ENCODE measurements around the gene SLC38A6.

SLC38A6 gene

DNA sequence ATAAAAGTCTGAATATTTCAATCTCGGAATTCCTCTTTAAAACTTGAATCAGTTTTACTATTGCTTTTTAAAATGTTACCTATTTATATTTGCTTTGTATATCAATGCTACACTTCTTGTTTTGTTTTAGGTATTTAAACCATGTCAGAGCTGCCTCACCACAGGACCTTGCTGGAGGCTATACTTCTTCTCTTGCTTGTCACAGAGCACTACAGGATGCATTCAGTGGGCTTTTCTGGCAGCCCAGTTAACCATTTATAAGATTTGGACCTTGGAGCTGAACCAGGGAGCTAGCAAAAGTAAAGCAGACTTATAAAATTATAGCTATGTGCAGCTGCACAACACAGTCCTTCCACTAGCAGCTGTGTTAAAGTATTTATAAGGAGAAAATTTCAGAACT, 12.9 kb upstream of the SLC38A6 start:
- no peaks in the 10 kb centered on the region for H4K20me1 ChIP-seq (ENCODE audit: insufficient read depth, low read length)
- H3K27ac ChIP-seq (ENCODE audit: low read length), result no peak overlapping the region
- H3K9me3 ChIP-seq (ENCODE audit: insufficient read depth, low read length, severe bottlenecking), result no peaks in the 10 kb centered on the region
- no peaks in the 10 kb centered on the region; the same call in 1 of the 2 replicates for H3K36me3 ChIP-seq (ENCODE audit: insufficient read depth, low read length)
- H3K27me3 ChIP-seq (ENCODE audit: insufficient read depth, low read length, poor library complexity), result no peaks in the 10 kb centered on the region
- no peak overlapping the region for H3K4me3 ChIP-seq (ENCODE audit: low read depth in 1 of 2, low read length in 2 of 2)
- H2AFZ ChIP-seq (ENCODE audit: low read depth, low read length), result no peak overlapping the region
- ATAC-seq (ENCODE audit: insufficient read depth, low read depth) (no peak), DNase-seq (no peak)
- no peak for TF ChIP-seq EZH2 (IDR thresholded peaks at IDR 0.05; ENCODE audit: borderline replicate concordance, low read depth, low read length, severe bottlenecking)
- TF ChIP-seq, protein P1, sequence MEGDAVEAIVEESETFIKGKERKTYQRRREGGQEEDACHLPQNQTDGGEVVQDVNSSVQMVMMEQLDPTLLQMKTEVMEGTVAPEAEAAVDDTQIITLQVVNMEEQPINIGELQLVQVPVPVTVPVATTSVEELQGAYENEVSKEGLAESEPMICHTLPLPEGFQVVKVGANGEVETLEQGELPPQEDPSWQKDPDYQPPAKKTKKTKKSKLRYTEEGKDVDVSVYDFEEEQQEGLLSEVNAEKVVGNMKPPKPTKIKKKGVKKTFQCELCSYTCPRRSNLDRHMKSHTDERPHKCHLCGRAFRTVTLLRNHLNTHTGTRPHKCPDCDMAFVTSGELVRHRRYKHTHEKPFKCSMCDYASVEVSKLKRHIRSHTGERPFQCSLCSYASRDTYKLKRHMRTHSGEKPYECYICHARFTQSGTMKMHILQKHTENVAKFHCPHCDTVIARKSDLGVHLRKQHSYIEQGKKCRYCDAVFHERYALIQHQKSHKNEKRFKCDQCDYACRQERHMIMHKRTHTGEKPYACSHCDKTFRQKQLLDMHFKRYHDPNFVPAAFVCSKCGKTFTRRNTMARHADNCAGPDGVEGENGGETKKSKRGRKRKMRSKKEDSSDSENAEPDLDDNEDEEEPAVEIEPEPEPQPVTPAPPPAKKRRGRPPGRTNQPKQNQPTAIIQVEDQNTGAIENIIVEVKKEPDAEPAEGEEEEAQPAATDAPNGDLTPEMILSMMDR (IDR thresholded peaks at IDR 0.05; ENCODE audit: borderline replicate concordance, extremely low read depth, low read length, poor library complexity, severe bottlenecking), result no peak
- no peak overlapping the region for H3K9ac ChIP-seq (ENCODE audit: low read depth, low read length)
- no peaks in the 10 kb centered on the region for H3K79me2 ChIP-seq (ENCODE audit: insufficient read depth, low read length)
- H3K4me1 ChIP-seq (ENCODE audit: insufficient read depth, low read length), result no peaks in the 10 kb centered on the region
- no peak overlapping the region for H3K4me2 ChIP-seq (ENCODE audit: insufficient read depth, low read length)

DNA sequence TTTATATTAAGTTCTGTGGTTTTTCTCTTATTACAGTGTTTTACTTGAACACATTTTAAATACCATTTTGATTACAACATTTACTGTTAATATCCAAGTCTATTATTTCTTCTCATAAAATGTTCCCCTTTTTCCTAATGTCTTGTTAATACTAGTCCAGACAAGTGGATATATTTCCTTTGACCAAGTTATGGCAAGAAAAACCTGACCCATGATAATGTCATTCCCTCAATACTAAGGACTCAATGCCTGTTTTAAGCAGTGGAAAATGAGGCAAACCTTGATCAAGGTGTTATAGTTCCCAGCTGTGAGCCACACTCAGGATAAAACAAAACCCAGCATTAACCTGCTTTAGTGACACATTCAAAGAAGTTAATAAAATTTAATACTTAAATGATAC, 12.4 kb upstream of the SLC38A6 start:
- Histone ChIP-seq H3K4me3 (ENCODE audit: low read depth in 1 of 2, low read length in 2 of 2) (no peak overlapping the region), H3K36me3 (ENCODE audit: insufficient read depth, low read length) (no peaks in the 10 kb centered on the region; the same call in 1 of the 2 replicates), H3K27ac (ENCODE audit: low read length) (no peak overlapping the region), H3K4me2 (ENCODE audit: insufficient read depth, low read length) (no peak overlapping the region), H2AFZ (ENCODE audit: low read depth, low read length) (no peak overlapping the region), H3K79me2 (ENCODE audit: insufficient read depth, low read length) (no peaks in the 10 kb centered on the region), H3K9me3 (ENCODE audit: insufficient read depth, low read length, severe bottlenecking) (no peaks in the 10 kb centered on the region), H3K27me3 (ENCODE audit: insufficient read depth, low read length, poor library complexity) (no peaks in the 10 kb centered on the region), H3K4me1 (ENCODE audit: insufficient read depth, low read length) (no peaks in the 10 kb centered on the region), H4K20me1 (ENCODE audit: insufficient read depth, low read length) (no peaks in the 10 kb centered on the region), H3K9ac (ENCODE audit: low read depth, low read length) (no peak overlapping the region)
- DNase-seq, result no peak
- ATAC-seq (ENCODE audit: insufficient read depth, low read depth), result no peak
- TF ChIP-seq, protein P1 (IDR thresholded peaks at IDR 0.05; ENCODE audit: borderline replicate concordance, extremely low read depth, low read length, poor library complexity, severe bottlenecking), result no peak
- TF ChIP-seq EZH2 (IDR thresholded peaks at IDR 0.05; ENCODE audit: borderline replicate concordance, low read depth, low read length, severe bottlenecking), result no peak

DNA sequence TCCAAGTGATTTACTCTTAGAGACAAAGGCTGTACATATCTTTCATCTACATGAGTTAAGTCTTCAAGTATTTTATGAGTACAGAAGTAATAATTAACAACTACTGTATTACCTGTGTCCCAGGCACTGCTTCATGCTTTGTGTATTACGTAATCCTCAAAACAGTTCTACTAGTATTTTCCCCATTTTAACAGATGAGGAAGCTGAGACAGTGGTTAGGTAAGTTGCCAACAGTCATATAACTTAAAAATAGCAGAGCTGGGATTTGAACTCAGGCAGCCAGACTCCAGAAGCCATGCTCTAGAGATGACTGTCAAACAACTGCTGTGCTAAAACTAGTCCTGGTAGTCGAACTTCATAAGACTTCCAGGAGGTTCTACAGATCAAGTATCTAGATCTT, 10.9 kb upstream of the SLC38A6 start:
- no peak overlapping the region for H3K4me3 ChIP-seq (ENCODE audit: low read depth in 1 of 2, low read length in 2 of 2)
- H4K20me1 ChIP-seq (ENCODE audit: insufficient read depth, low read length), result no peaks in the 10 kb centered on the region
- H3K36me3 ChIP-seq (ENCODE audit: insufficient read depth, low read length), result peaks cover 3% of the 10 kb centered on the region; the same call in 1 of the 2 replicates
- no peak overlapping the region for H3K4me2 ChIP-seq (ENCODE audit: insufficient read depth, low read length)
- TF ChIP-seq EZH2 (IDR thresholded peaks at IDR 0.05; ENCODE audit: borderline replicate concordance, low read depth, low read length, severe bottlenecking), result no peak
- TF ChIP-seq, protein P1 (IDR thresholded peaks at IDR 0.05; ENCODE audit: borderline replicate concordance, extremely low read depth, low read length, poor library complexity, severe bottlenecking), result no peak
- H3K4me1 ChIP-seq (ENCODE audit: insufficient read depth, low read length), result no peaks in the 10 kb centered on the region
- no peak for DNase-seq
- H3K27ac ChIP-seq (ENCODE audit: low read length), result no peak overlapping the region
- H3K9me3 ChIP-seq (ENCODE audit: insufficient read depth, low read length, severe bottlenecking), result no peaks in the 10 kb centered on the region
- no peak for ATAC-seq (ENCODE audit: insufficient read depth, low read depth)
- no peaks in the 10 kb centered on the region for H3K79me2 ChIP-seq (ENCODE audit: insufficient read depth, low read length)
- no peaks in the 10 kb centered on the region for H3K27me3 ChIP-seq (ENCODE audit: insufficient read depth, low read length, poor library complexity)
- no peak overlapping the region for H2AFZ ChIP-seq (ENCODE audit: low read depth, low read length)
- no peak overlapping the region for H3K9ac ChIP-seq (ENCODE audit: low read depth, low read length)

DNA sequence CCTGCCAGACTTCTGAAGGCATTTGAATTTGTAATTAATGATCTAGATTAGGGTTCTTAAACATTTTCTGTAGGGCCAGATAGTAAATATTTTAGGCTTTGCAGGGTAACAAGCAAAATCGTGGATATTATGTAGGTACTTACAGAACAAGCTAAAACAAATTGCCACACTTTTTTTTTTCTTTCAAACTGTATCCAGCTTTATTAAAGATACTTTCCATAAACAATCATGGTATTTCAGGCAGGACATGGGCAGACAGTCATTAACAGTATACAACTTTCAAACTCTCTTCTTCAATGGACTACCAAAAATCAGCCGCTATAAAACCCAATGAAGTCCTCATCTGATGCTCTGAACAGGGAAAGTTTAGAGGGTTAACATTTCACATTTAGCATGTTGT, 9.8 kb upstream of the SLC38A6 start:
- H3K27ac ChIP-seq (ENCODE audit: low read length), result no peak overlapping the region
- DNase-seq, result no peak

More for the DNA sequence above, 9.8 kb upstream of the SLC38A6 start:
- no peak overlapping the region for H3K9ac ChIP-seq (ENCODE audit: low read depth, low read length)
- no peak for TF ChIP-seq EZH2 (IDR thresholded peaks at IDR 0.05; ENCODE audit: borderline replicate concordance, low read depth, low read length, severe bottlenecking)
- TF ChIP-seq, protein P1 (IDR thresholded peaks at IDR 0.05; ENCODE audit: borderline replicate concordance, extremely low read depth, low read length, poor library complexity, severe bottlenecking), result no peak
- no peak for ATAC-seq (ENCODE audit: insufficient read depth, low read depth)
- no peak overlapping the region for H3K4me2 ChIP-seq (ENCODE audit: insufficient read depth, low read length)
- H3K79me2 ChIP-seq (ENCODE audit: insufficient read depth, low read length), result no peaks in the 10 kb centered on the region
- H3K27me3 ChIP-seq (ENCODE audit: insufficient read depth, low read length, poor library complexity), result no peaks in the 10 kb centered on the region
- H2AFZ ChIP-seq (ENCODE audit: low read depth, low read length), result no peak overlapping the region
- no peaks in the 10 kb centered on the region for H3K9me3 ChIP-seq (ENCODE audit: insufficient read depth, low read length, severe bottlenecking)
- peaks cover 12% of the 10 kb centered on the region; the same call in 1 of the 2 replicates for H3K36me3 ChIP-seq (ENCODE audit: insufficient read depth, low read length)
- H4K20me1 ChIP-seq (ENCODE audit: insufficient read depth, low read length), result no peaks in the 10 kb centered on the region
- H3K4me1 ChIP-seq (ENCODE audit: insufficient read depth, low read length), result no peaks in the 10 kb centered on the region
- no peak overlapping the region for H3K4me3 ChIP-seq (ENCODE audit: low read depth in 1 of 2, low read length in 2 of 2)
